ENCODE results near the gene SCAMP1. TPM values are rescaled to one million over a fixed set of nuclear protein-coding genes. Genes with fewer than 3 reads are reported as not detected.

The SCAMP1 gene
- total RNA-seq, 3 donors from 2014 or later = 31.2 to 52.0 (median 31.8) TPM

DNA sequence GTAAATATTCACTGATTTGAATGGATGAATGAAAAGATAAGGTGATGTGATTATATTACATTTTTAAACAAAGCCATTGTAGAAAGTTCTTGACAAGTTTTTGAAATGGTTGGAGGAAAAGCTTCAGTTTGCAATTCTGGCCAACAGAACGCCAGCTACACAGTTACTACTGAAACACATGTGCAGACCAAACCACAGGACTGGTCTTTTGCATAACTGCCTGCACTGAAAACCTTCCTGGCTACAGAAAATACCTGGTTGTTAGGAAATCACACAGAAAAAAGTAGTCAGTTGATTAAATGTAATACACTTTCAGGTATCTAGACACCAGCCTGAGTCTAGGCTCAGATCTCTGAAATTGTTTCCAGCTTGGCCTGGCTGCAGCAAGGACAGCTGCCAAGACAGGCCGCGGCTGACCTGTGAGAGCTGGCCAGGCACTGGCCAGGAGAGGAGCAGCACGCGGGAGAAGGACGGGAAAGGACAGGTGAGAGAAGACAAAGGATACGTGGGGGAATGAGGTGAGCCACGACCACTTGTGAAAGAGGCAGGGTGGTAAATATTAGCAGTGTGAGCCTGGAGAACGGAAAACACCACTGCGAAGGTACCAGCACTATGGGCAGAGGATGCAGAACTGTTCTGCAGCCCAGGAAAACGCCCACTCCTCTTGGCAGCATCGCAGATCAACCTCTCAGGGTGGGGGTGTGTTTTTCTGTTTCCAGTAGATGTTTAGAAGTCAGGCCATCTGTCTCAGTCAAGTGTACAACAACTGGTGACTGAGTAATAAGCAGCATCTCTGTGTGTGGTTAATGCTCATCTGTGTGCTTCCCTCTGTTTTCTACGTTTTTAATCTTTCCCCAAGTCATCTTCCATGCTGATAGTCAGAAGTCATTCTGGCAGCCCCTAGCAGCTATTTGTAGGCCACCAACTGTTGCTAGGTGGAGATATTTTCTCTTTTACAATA, 137.4 kb downstream of the SCAMP1 start:
- Histone ChIP-seq H3K27ac (peak overlapping the region; percentile 26 to 53), H3K9me3 (no peaks in the 10 kb centered on the region), H3K27me3 (no peaks in the 10 kb centered on the region), H3K4me3 (peak overlapping the region in 1 of 3 donors; percentile 8), H3K36me3 (no peaks in the 10 kb centered on the region), H3K4me1 (peaks cover 3 to 23% of the 10 kb centered on the region in 2 donors)
- DNase-seq (ENCODE audit: low spot score in 2 of 2) = no peak
- intact Hi-C loops (cut with DNase I; ENCODE audit: low total_unique reads) = no loop called here
- TF ChIP-seq POLR2AphosphoS5 (IDR thresholded peaks at IDR 0.05) (no peak), POLR2A (IDR thresholded peaks at IDR 0.05) (no peak)
- TF ChIP-seq, protein P1, sequence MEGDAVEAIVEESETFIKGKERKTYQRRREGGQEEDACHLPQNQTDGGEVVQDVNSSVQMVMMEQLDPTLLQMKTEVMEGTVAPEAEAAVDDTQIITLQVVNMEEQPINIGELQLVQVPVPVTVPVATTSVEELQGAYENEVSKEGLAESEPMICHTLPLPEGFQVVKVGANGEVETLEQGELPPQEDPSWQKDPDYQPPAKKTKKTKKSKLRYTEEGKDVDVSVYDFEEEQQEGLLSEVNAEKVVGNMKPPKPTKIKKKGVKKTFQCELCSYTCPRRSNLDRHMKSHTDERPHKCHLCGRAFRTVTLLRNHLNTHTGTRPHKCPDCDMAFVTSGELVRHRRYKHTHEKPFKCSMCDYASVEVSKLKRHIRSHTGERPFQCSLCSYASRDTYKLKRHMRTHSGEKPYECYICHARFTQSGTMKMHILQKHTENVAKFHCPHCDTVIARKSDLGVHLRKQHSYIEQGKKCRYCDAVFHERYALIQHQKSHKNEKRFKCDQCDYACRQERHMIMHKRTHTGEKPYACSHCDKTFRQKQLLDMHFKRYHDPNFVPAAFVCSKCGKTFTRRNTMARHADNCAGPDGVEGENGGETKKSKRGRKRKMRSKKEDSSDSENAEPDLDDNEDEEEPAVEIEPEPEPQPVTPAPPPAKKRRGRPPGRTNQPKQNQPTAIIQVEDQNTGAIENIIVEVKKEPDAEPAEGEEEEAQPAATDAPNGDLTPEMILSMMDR (IDR thresholded peaks at IDR 0.05) = no peak

DNA sequence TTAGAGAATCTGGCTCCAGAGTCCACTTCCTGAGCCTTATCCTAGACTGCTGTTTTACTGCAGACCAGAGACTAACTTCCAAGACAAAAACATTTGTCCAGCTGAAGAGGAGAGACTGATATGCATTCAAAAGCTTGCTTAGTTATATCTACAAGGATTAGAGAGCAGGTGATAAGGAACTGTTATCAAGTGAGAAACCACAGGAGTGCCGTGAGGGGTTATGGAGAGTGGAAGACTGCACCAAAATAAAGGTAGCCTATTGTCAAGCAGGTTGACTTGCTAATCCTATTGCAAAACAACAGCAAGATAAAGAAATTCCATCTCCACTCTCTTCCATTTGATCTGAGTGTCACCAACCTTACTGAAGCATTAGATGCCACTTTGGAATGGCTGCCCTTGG, 139.1 kb downstream of the SCAMP1 start:
- TF ChIP-seq POLR2AphosphoS5 (IDR thresholded peaks at IDR 0.05) (no peak), POLR2A (IDR thresholded peaks at IDR 0.05) (no peak)
- TF ChIP-seq, protein P1 (IDR thresholded peaks at IDR 0.05) = no peak
- intact Hi-C loops (cut with DNase I; ENCODE audit: low total_unique reads) = no loop called here
- no peaks in the 10 kb centered on the region for H3K27me3 ChIP-seq

DNA sequence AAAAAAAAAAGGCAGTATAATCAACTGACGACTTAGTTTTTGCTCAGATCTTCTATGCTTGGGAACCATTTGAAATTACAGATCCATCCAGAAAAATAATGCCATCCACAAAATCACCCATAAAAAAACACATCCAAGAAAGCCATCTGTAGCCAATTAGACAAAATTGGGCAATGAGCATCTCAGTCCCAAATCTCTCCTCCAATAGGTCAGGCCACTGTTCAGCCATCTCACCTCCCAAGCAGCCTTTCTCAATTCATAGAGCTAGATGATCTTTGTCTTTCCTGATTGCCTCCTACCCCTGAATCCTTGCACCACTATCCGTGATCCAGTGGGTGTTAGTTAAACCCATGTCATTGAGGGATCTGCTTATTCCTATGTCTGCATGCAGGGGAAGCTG, 139.6 kb downstream of the SCAMP1 start:
- intact Hi-C loops (cut with DNase I; ENCODE audit: low total_unique reads) = no loop called here
- Histone ChIP-seq H3K27me3 (no peaks in the 10 kb centered on the region), H3K4me3 (no peak overlapping the region), H3K36me3 (no peaks in the 10 kb centered on the region), H3K27ac (no peak overlapping the region), H3K9me3 (no peaks in the 10 kb centered on the region), H3K4me1 (peaks cover 10 to 29% of the 10 kb centered on the region in 2 donors)
- DNase-seq (ENCODE audit: low spot score in 2 of 2) = no peak
- TF ChIP-seq POLR2A (IDR thresholded peaks at IDR 0.05) = no peak

More for the DNA sequence above, 139.1 kb downstream of the SCAMP1 start:
- Histone ChIP-seq H3K9me3 (no peaks in the 10 kb centered on the region), H3K4me1 (peaks cover 4 to 23% of the 10 kb centered on the region in 2 donors), H3K36me3 (no peaks in the 10 kb centered on the region), H3K27ac (peak overlapping the region in 1 of 2 donors; percentile 38), H3K4me3 (no peak overlapping the region)
- no peak for DNase-seq (ENCODE audit: low spot score in 2 of 2)

DNA sequence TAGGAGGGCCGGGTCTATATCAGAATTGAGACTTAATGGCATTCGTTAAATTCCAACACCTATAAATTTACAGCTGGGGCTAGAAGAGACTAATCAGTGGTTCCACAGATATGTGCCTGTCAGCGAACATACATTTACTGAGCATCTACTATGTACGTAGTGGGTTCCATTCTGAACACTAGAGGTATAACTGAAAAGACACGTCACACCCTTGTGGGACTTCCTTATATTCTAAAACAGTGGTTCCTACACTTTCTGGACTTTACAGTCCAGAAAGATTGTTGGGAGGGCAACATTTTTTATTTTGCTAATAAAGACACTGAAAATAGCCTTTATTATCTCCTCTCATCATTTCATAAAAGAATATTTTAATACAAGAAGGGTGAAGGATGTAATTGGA, 140.5 kb downstream of the SCAMP1 start:
- H3K27ac ChIP-seq = no peak overlapping the region

DNA sequence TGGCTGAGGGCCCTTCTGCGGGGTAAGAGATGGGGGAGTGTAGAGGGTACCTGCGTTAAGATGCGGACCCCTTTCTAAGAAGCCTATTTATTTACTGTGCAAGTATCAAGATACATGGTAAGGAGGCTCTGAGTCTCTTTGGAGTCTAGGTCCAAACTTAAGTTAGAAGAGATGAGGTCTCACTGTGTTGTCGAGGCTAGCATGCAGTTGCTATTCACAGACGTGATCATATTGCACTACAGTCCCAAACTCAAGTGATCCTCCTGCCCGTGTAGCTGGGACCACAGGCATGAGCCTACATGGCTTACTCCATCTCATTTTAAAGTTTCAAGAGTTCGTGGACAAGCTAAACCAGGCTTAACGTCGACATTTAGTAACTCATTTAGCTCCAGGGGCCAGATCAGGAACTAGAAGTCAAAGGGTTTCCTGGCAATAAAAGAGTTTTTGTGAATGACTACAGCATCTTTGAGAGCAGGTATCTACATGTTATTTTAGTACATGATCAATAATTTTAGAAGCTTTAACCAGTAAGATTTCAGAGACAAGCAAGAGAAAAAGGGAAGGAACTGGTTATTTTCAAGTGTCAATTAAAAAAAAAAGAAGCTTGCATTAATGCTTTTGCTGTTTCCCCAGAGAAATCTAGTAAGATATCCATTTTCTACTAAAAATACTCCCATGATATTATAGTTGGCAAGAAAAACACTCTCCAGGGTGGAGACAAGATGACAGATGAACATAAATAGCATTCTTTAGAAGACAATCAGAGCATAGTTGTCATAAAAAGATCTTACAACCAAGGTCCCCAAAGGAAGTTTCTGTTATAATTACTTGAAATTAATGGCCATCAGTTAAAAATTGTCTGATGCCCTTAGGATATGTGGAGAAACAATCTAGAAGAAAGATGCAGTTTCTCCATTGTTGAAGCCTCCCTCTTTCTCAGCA, 141.3 kb downstream of the SCAMP1 start:
- intact Hi-C loops (cut with DNase I; ENCODE audit: low total_unique reads) = no loop called here
- Histone ChIP-seq H3K27me3 (no peaks in the 10 kb centered on the region), H3K4me3 (no peak overlapping the region), H3K4me1 (peaks cover 9 to 41% of the 10 kb centered on the region in 2 donors), H3K36me3 (no peaks in the 10 kb centered on the region), H3K9me3 (no peaks in the 10 kb centered on the region), H3K27ac (peak overlapping the region; percentile 33 to 89)
- no peak for DNase-seq (ENCODE audit: low spot score in 2 of 2)
- TF ChIP-seq, protein P1 (IDR thresholded peaks at IDR 0.05) = no peak
- TF ChIP-seq POLR2A (IDR thresholded peaks at IDR 0.05) (no peak), POLR2AphosphoS5 (IDR thresholded peaks at IDR 0.05) (no peak)

More for the DNA sequence above, 140.5 kb downstream of the SCAMP1 start:
- no peaks in the 10 kb centered on the region for H3K9me3 ChIP-seq
- intact Hi-C loops (cut with DNase I; ENCODE audit: low total_unique reads) = no loop called here
- TF ChIP-seq POLR2A (IDR thresholded peaks at IDR 0.05) (no peak), POLR2AphosphoS5 (IDR thresholded peaks at IDR 0.05) (no peak)
- TF ChIP-seq, protein P1 (IDR thresholded peaks at IDR 0.05) = no peak
- H3K36me3 ChIP-seq = no peaks in the 10 kb centered on the region
- H3K27me3 ChIP-seq = no peaks in the 10 kb centered on the region
- H3K4me1 ChIP-seq = peaks cover 11 to 37% of the 10 kb centered on the region in 2 donors
- no peak for DNase-seq (ENCODE audit: low spot score in 2 of 2)
- no peak overlapping the region for H3K4me3 ChIP-seq

All from breast epithelium (tissue), 4 donors.